NCI-H187 (cell line): ENCODE results near the gene SPEN.
"Not testable (repeated sequence)": the region's sequence is repeated elsewhere in the genome, so short reads cannot be mapped to it uniquely, and the experiment has no call there.

Experiments
- DNase-seq, 2 experiments: peaks; one replicate each; lab custom pipeline; 2025; lab: John Stamatoyannopoulos, UW

The SPEN gene

GRCh38 chr1:15960808-15961207 is 113.3 kb downstream of the SPEN start:
- no peak for DNase-seq

- no peak for DNase-seq
These were observed 114.0 kb downstream of the SPEN start for GRCh38 chr1:15961492-15961891.

GRCh38 chr1:15962176-15962575 is 114.7 kb downstream of the SPEN start:
- no peak for DNase-seq

GRCh38 chr1:15962671-15963362 is 115.3 kb downstream of the SPEN start:
- no peak for DNase-seq

GRCh38 chr1:15963363-15963967 is 116.0 kb downstream of the SPEN start:
- no peak for DNase-seq

GRCh38 chr1:15963968-15964648 is 116.6 kb downstream of the SPEN start:
- no peak for DNase-seq

GRCh38 chr1:15965228-15965767 is 117.8 kb downstream of the SPEN start:
- DNase-seq, result no peak

- DNase-seq, result no peak
These were observed 118.8 kb downstream of the SPEN start for GRCh38 chr1:15966081-15966955.

GRCh38 chr1:15966956-15967344 is 119.4 kb downstream of the SPEN start:
- no peak for DNase-seq

GRCh38 chr1:15968172-15968571 is 120.7 kb downstream of the SPEN start:
- DNase-seq, result no peak

- no peak for DNase-seq
These were observed 121.9 kb downstream of the SPEN start for GRCh38 chr1:15969321-15969880.

GRCh38 chr1:15970911-15971310 is 123.4 kb downstream of the SPEN start:
- no peak for DNase-seq

GRCh38 chr1:15972409-15972808 is 124.9 kb downstream of the SPEN start:
- no peak for DNase-seq

- no peak for DNase-seq
These were observed 126.3 kb downstream of the SPEN start for GRCh38 chr1:15973772-15974171.

- no peak for DNase-seq
These were observed 127.3 kb downstream of the SPEN start for GRCh38 chr1:15974855-15975254.

GRCh38 chr1:15975358-15975804 is 127.9 kb downstream of the SPEN start:
- no peak for DNase-seq

GRCh38 chr1:15975805-15976680 is 128.5 kb downstream of the SPEN start, which contains the start of gene ZBTB17:
ZBTB17 (minus strand) TSS chr1:15976101; CDS start chr1:15948495, 27,606 bp downstream.
- DNase-seq, result peak; percentile 81 to 87

GRCh38 chr1:15977947-15978346 is 130.4 kb downstream of the SPEN start:
- not testable (repeated sequence) for DNase-seq

GRCh38 chr1:15981679-15982078 is 134.2 kb downstream of the SPEN start:
- no peak for DNase-seq

- no peak for DNase-seq
These were observed 135.8 kb downstream of the SPEN start for GRCh38 chr1:15983275-15983674.
